T-cell (primary cell): ENCODE data around the gene TMA7B. TPM values are rescaled to one million over a fixed set of nuclear protein-coding genes. Genes with fewer than 3 reads are reported as not detected.

Experiments
- ATAC-seq, 4 experiments: fragments of 200-7000 bp in 3 of 4; fragments of 150-1000 bp in 1 of 4; cut with Tn5 transposase; replicated peaks in 1 of 4; 1 replicate in 3 of 4; 2 replicates in 1 of 4; pipeline ENCODE4 v1.10.0; 2021; ENCODE audit warnings: moderate library complexity in 3 of 4, mild to moderate bottlenecking in 2 of 4, moderate number of reproducible peaks in 1 of 4
- CTCF ChIA-PET, 2 donors: fragments of 300-600 bp; sonication (Branson Sonifier 250); formaldehyde crosslinking; loops; one replicate each; lab custom pipeline; 2022; ENCODE audit warnings: antibody characterized with exemption in 2 of 2; lab: Charles Lee
- POLR2A ChIA-PET, 2 donors: fragments of 300-600 bp; sonication (Branson Sonifier 250); formaldehyde crosslinking; loops; one replicate each; lab custom pipeline; 2022; ENCODE audit warnings: antibody characterized with exemption in 2 of 2; lab: Charles Lee
- DNase-seq, 35 experiments: peaks; one replicate each; pipeline versions ENCODE4 v3.0.0 to v3.0.0-alpha.2; 2013 to 2023
- H3K27ac ChIP-seq: one replicate; pipeline ENCODE4 v1.5.1; 2013; ENCODE audit warnings: low read length
- H3K27me3 ChIP-seq, 2 experiments: replicated peaks in 1 of 2; 1 replicate in 1 of 2; 2 replicates in 1 of 2; pipeline versions ENCODE4 v1.6.1 to v1.7.0; 2013; ENCODE audit warnings: low read length in 1 of 2, mixed read lengths in 1 of 2; ENCODE audit not compliant: control insufficient read depth in 2 of 2, insufficient read depth in 2 of 2; ENCODE audit errors: extremely low read depth in 1 of 2
- H3K36me3 ChIP-seq, 2 donors: 1 replicate in 1 of 2; 2 replicates in 1 of 2; pipeline versions ENCODE4 v1.6.1 to v1.7.0; 2013; ENCODE audit warnings: low read length in 1 of 2; ENCODE audit not compliant: control insufficient read depth in 2 of 2, insufficient read depth in 1 of 2; ENCODE audit errors: extremely low read depth in 1 of 2
- H3K4me1 ChIP-seq, 2 experiments: 1 replicate in 1 of 2; 2 replicates in 1 of 2; pipeline versions ENCODE4 v1.6.1 to v1.7.0; 2013; ENCODE audit warnings: low read length in 2 of 2, mixed read lengths in 1 of 2; ENCODE audit not compliant: insufficient read depth in 2 of 2, control insufficient read depth in 1 of 2; ENCODE audit errors: extremely low read depth in 1 of 2
- H3K4me3 ChIP-seq, 2 donors: 1 replicate in 1 of 2; 2 replicates in 1 of 2; pipeline versions ENCODE4 v1.5.1 to v1.7.0; 2013; ENCODE audit warnings: mild to moderate bottlenecking in 2 of 2, low read length in 1 of 2, moderate library complexity in 1 of 2; ENCODE audit not compliant: control insufficient read depth in 1 of 2; ENCODE audit errors: extremely low read depth in 1 of 2
- H3K9me3 ChIP-seq: 2 replicates; pipeline ENCODE4 v1.7.0; 2013
- H3K27ac Mint-ChIP-seq, 2 donors: one replicate each; pipeline ENCODE4 v1.8.0; 2020 to 2021; ENCODE audit warnings: mild to moderate bottlenecking in 2 of 2, mixed read lengths in 2 of 2
- H3K27me3 Mint-ChIP-seq, 2 donors: one replicate each; pipeline ENCODE4 v1.8.0; 2021 to 2022; ENCODE audit warnings: mixed read lengths in 2 of 2
- H3K36me3 Mint-ChIP-seq: one replicate; pipeline ENCODE4 v1.8.0; 2021; ENCODE audit warnings: mixed read lengths
- H3K4me1 Mint-ChIP-seq, 3 donors: one replicate each; pipeline ENCODE4 v1.8.0; 2020 to 2022; ENCODE audit warnings: mixed read lengths in 3 of 3, mild to moderate bottlenecking in 1 of 3
- H3K4me3 Mint-ChIP-seq, 3 donors: one replicate each; pipeline ENCODE4 v1.8.0; 2020 to 2022; ENCODE audit warnings: mild to moderate bottlenecking in 3 of 3, mixed read lengths in 3 of 3, moderate library complexity in 3 of 3
- H3K9me3 Mint-ChIP-seq, 3 donors: one replicate each; pipeline ENCODE4 v1.8.0; 2020 to 2022; ENCODE audit warnings: mixed read lengths in 3 of 3
- WGBS: methylation state at CpG from one replicate; pipeline ENCODE4 v1.1.5; 2013; ENCODE audit warnings: missing lambda C conversion rate; ENCODE audit not compliant: insufficient coverage; 5-methylcytosine and 5-hydroxymethylcytosine counted together
- total RNA-seq, 35 experiments: library from RNA in 6 of 35; stranded (reverse) in 6 of 35; fragments of 120-200 nt in 1 of 35; gene quantifications; one replicate each; pipeline versions ENCODE4 v1.2.1 to v1.2.4 and lab custom pipeline; 2013 to 2026

TMA7B gene
- total RNA-seq (10 to 100 TPM in 2 of 5 donors, 1 to 10 TPM in 3; 7.8 to 18.9 (median 9.0) TPM), total RNA-seq (lab: John Stamatoyannopoulos, UW) (0.68 to 9.2 (median 5.3) reads per million in 29 experiments)
- 13.9 TPM for total RNA-seq (2013)

DNA sequence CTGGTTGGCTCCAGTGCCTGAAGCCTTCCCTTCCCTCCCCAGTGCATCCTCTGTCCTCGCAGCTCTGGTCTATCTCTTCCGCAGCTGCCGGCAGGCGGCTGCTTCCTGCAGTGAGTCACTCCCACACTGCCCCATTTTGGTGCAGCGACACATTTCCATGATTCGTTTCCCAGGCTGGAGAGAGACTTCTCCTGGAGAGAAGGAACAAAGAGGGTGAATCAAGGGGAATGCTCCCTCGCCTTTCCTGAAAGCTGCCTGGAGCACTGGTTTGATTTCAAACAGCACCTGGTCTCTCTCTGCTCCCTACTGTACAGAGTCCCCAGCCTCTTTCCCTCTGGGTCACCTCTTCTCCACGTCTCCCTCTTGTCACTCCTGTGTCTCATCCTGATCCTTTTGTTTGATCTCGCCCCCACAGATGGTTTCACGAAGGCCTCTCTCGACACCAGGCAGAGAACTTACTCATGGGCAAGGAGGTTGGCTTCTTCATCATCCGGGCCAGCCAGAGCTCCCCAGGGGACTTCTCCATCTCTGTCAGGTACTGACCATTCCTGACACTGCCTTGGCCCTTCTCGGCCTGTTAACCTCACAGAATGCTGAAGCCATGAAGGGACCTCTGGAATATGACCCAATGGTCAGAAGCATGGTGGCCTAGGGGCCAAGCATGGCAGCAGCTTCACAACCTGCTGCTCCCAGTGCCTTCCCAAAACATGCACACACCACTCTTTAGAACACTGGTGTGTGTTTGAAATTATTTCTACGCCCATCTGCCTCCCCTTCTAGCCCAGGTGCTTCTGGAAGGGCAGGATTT lies at the start of gene TMA7B:
TMA7B (plus strand) TSS at position 758 of the 808 bp plus-strand sequence. CDS start 3,978 bp downstream, outside the sequence.
- Mint-ChIP-seq H3K4me1 (peaks cover 71 to 75% (median 74%) of the 10 kb centered on the region in 3 donors), H3K27me3 (no peaks in the 10 kb centered on the region), H3K27ac (peak within 1 kb of the TSS; percentile 88 to 91), H3K9me3 (no peaks in the 10 kb centered on the region), H3K36me3 (peaks cover 65% of the 10 kb centered on the region), H3K4me3 (peak within 1 kb of the TSS in 2 of 3 donors; percentile 47 to 66)
- Histone ChIP-seq H3K27ac (peak within 1 kb of the TSS; percentile 66), H3K9me3 (no peaks in the 10 kb centered on the region), H3K36me3 (peaks cover 20 to 83% of the 10 kb centered on the region in 2 donors), H3K4me3 (peak within 1 kb of the TSS in 1 of 2 donors; percentile 18), H3K27me3 (no peaks in the 10 kb centered on the region), H3K4me1 (peaks cover 37 to 77% of the 10 kb centered on the region in 2 experiments)
- ChIA-PET CTCF (interaction anchor here in 1 of 2 donors (0.5 to 1.2 kb wide), 2 partner anchors 17 to 255 kb away, joined by 3 to 4 read pairs; no protein-coding TSS in a partner anchor), POLR2A (interaction anchor here in 1 of 2 donors (0.6 kb wide), 1 partner anchor 14 kb away, joined by 3 read pairs; no protein-coding TSS in a partner anchor)
- DNase-seq (peak in 27 of 35 experiments; percentile 13 to 60 (median 34)), ATAC-seq (peak; percentile 71 to 79 (median 76))
- WGBS = 67% methylated on average over 7 of the region's 14 CpGs

DNA sequence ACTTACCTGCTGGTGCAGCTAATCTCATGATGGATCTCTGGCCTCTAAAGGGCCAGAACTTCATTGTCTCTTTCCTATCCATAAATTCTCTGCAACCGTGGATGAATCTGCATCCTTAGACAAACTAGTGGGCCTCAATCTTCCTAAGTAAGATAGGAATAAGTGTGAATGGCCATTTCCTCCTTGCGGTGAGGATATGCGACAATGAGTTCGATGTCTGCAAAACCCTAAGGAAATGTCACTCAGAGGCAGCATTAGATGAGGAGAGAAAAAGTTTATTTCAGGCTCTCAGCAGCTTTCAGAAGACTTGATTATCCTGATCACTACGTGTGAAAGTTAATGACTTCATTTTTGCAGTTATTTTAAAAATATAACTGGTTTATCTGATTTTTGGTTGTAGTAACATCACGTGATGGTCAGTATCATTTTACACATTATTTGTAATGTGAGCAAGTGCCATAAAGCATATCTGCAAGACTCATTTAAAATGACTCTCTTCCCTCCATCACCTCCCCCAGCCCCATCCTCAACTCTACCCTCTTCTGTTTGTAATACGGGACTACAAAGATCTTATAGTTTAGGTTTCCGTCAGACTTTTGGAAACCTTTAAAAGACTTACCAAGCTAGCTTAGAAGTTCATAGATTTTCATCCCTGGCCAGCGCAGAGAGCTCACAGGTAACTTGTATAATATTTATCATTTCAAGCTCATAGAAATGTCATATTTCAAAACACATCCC lies 49.2 kb upstream of the TMA7B start:
- peak overlapping the region; percentile 93 to 97 for H3K27ac Mint-ChIP-seq
- H3K9me3 Mint-ChIP-seq = no peaks in the 10 kb centered on the region
- H3K36me3 Mint-ChIP-seq = peaks cover 23% of the 10 kb centered on the region
- 0% methylated on average over 2 of the region's 9 CpGs for WGBS
- H3K4me1 ChIP-seq = peaks cover 71 to 81% of the 10 kb centered on the region in 2 experiments
- ATAC-seq (peak in 1 of 4 experiments; percentile 23), DNase-seq (peak in 3 of 35 experiments; percentile 16 to 55 (median 39))
- H3K4me3 Mint-ChIP-seq = peak overlapping the region; percentile 82 to 98 (median 84)
- peaks cover 86 to 99% (median 90%) of the 10 kb centered on the region in 3 donors for H3K4me1 Mint-ChIP-seq
- H3K27me3 Mint-ChIP-seq = no peaks in the 10 kb centered on the region
- H3K27me3 ChIP-seq = no peaks in the 10 kb centered on the region
- CTCF ChIA-PET = interaction anchor here (0.7 to 3.1 kb wide), 4 partner anchors 10 to 591 kb away, joined by 3 to 13 read pairs (median 6); no protein-coding TSS in a partner anchor
- H3K9me3 ChIP-seq = no peaks in the 10 kb centered on the region
- H3K27ac ChIP-seq = peak overlapping the region; percentile 87
- peaks cover 0 to 18% of the 10 kb centered on the region in 2 donors for H3K36me3 ChIP-seq
- POLR2A ChIA-PET = interaction anchor here (0.6 to 2.0 kb wide), 4 partner anchors 8 to 32 kb away, joined by 5 to 15 read pairs (median 6); no protein-coding TSS in a partner anchor
- peak overlapping the region in 1 of 2 donors; percentile 31 for H3K4me3 ChIP-seq

DNA sequence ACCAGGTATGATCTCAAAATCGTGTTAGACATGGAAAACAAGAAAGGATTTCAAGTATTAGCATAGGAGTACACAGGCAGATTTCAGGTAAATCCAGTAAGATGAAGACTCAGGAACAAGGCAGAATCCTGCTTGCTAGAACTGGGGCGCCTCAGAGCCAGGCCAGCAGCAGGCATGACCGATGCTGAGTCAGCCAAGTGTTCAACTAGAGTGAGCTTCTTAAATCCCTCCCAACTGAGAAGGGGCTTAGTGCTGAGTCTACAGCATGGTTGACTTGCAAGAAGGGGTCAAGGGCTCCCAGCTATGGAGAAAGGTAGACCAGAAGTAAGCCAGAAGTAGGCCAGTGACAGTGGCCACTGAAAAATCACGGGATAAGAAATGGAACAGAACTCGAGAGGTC lies 46.9 kb upstream of the TMA7B start:
- Mint-ChIP-seq H3K27me3 (no peaks in the 10 kb centered on the region), H3K9me3 (no peaks in the 10 kb centered on the region), H3K27ac (peak overlapping the region; percentile 93 to 97), H3K4me1 (peaks cover 95 to 100% (median 96%) of the 10 kb centered on the region in 3 donors), H3K36me3 (peaks cover 29% of the 10 kb centered on the region), H3K4me3 (peak overlapping the region; percentile 82 to 98 (median 84))
- Histone ChIP-seq H3K9me3 (no peaks in the 10 kb centered on the region), H3K36me3 (peaks cover 0 to 24% of the 10 kb centered on the region in 2 donors), H3K4me3 (peak overlapping the region in 1 of 2 donors; percentile 0), H3K27ac (peak overlapping the region; percentile 87), H3K4me1 (peaks cover 83 to 85% of the 10 kb centered on the region in 2 experiments), H3K27me3 (no peaks in the 10 kb centered on the region)
- CTCF ChIA-PET = interaction anchor here in 1 of 2 donors (1.6 kb wide), 1 partner anchor 13 kb away, joined by 3 read pairs; no protein-coding TSS in a partner anchor
- ATAC-seq (no peak), DNase-seq (no peak)
- WGBS = 63% methylated on average over 4 of the region's 5 CpGs
- POLR2A ChIA-PET = interaction anchor here in 1 of 2 donors (0.6 kb wide), 1 partner anchor 10 kb away, joined by 3 read pairs; no protein-coding TSS in a partner anchor

DNA sequence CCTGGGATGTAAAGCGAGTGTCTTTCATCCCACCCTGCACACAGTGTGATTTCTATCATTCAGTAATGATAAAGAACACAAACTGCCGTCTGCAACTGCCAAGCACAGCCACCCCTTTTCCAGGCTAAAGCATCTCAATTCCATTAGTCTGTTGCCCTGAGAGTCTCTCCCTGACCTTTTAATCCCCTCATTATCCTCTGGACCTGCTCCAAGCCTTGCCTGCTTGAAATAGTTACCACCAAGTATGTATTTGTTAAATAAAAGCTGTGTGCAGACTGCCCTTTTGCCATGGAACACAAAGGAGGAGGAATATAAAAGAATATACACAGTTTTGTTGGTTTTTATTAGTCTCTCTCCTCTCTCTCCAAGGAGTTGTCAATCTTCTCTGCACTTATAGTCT lies 46.3 kb upstream of the TMA7B start:
- peaks cover 29% of the 10 kb centered on the region for H3K36me3 Mint-ChIP-seq
- ChIA-PET POLR2A (interaction anchor here in 1 of 2 donors (0.8 kb wide), 1 partner anchor 12 kb away, joined by 6 read pairs; no protein-coding TSS in a partner anchor), CTCF (interaction anchor here (1.6 kb wide), 2 partner anchors 12 to 19 kb away, joined by 3 to 8 read pairs; no protein-coding TSS in a partner anchor)
- no peaks in the 10 kb centered on the region for H3K27me3 ChIP-seq
- H3K9me3 Mint-ChIP-seq = no peaks in the 10 kb centered on the region
- no peaks in the 10 kb centered on the region for H3K9me3 ChIP-seq
- peaks cover 94 to 100% (median 96%) of the 10 kb centered on the region in 3 donors for H3K4me1 Mint-ChIP-seq
- peak overlapping the region; percentile 87 for H3K27ac ChIP-seq
- no CpG with 5 or more reads among the region's 2 CpGs for WGBS
- peaks cover 83 to 85% of the 10 kb centered on the region in 2 experiments for H3K4me1 ChIP-seq
- H3K4me3 Mint-ChIP-seq = peak overlapping the region; percentile 82 to 98 (median 84)
- H3K27ac Mint-ChIP-seq = peak overlapping the region; percentile 93 to 97
- H3K4me3 ChIP-seq = peak overlapping the region in 1 of 2 donors; percentile 0
- H3K36me3 ChIP-seq = peaks cover 0 to 26% of the 10 kb centered on the region in 2 donors
- DNase-seq (no peak), ATAC-seq (no peak)
- H3K27me3 Mint-ChIP-seq = no peaks in the 10 kb centered on the region

DNA sequence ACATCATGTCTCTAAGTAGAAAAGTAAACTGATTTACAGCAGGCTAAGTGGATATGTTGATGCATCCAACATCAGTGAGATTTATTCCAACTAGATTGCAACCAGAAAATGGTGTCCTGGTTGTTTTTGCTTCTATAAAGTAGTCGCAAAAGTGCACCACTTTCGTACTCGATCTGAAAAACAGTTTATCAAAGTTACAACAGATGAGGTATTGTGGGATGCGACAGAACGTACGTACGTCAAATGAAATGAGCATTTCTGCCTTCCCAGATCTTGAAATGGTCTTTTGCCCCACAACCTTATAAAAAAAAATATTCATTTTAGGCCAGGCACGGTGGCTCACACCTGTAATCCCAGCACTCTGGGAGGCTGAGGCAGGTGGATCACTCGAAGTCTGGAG lies 45.6 kb upstream of the TMA7B start:
- Mint-ChIP-seq H3K4me3 (peak overlapping the region; percentile 82 to 98 (median 84)), H3K36me3 (peaks cover 30% of the 10 kb centered on the region), H3K27ac (peak overlapping the region; percentile 93 to 97), H3K4me1 (peaks cover 93 to 98% (median 94%) of the 10 kb centered on the region in 3 donors), H3K9me3 (no peaks in the 10 kb centered on the region), H3K27me3 (no peaks in the 10 kb centered on the region)
- Histone ChIP-seq H3K4me1 (peaks cover 83% of the 10 kb centered on the region in 2 experiments), H3K36me3 (peaks cover 0 to 26% of the 10 kb centered on the region in 2 donors), H3K4me3 (no peak overlapping the region), H3K27me3 (no peaks in the 10 kb centered on the region), H3K27ac (peak overlapping the region; percentile 87), H3K9me3 (no peaks in the 10 kb centered on the region)
- DNase-seq (no peak), ATAC-seq (peak in 1 of 4 experiments; percentile 20)
- ChIA-PET CTCF (interaction anchor here in 1 of 2 donors (1.6 kb wide), 1 partner anchor 18 kb away, joined by 8 read pairs; no protein-coding TSS in a partner anchor), POLR2A (interaction anchor here (0.7 to 0.8 kb wide), 2 partner anchors 11 to 138 kb away, joined by 4 to 6 read pairs; no protein-coding TSS in a partner anchor)
- 80% methylated on average over 2 of the region's 9 CpGs for WGBS
